Endothelial cell of umbilical vein (primary cell): Measurements from ENCODE around the gene FLG2. TPM values are rescaled to one million over a fixed set of nuclear protein-coding genes. Genes with fewer than 3 reads are reported as not detected.

Experiments used
- BruUV-seq: library from RNA; stranded (reverse); fragments of 400-500 nt; replicated peaks from 2 replicates; lab custom pipeline; 2021; lab: Mats Ljungman, UMichigan
- CTCF ChIA-PET: fragments of 300-600, 350-600 bp; sonication (Branson Sonifier 250); formaldehyde crosslinking; loops from one replicate; lab custom pipeline; 2021; ENCODE audit warnings: antibody characterized with exemption, inconsistent platforms; lab: Charles Lee
- POLR2A ChIA-PET: fragments of 300-600, 350-600 bp; sonication (Branson Sonifier 250); formaldehyde crosslinking; loops from one replicate; lab custom pipeline; 2021; ENCODE audit warnings: antibody characterized with exemption, inconsistent platforms; lab: Charles Lee
- DNase-seq: peaks from one replicate; pipeline ENCODE4 v3.0.0-alpha.2; 2011; ENCODE audit warnings: low read depth, low spot score
- FAIRE-seq: peaks from 2 replicates; lab custom pipeline; 2011; peaks lifted over from hg19 to GRCh38; lab: Jason Lieb, UNC
- H2AFZ ChIP-seq: 2 replicates; pipeline ENCODE4 v1.6.0; 2012; ENCODE audit warnings: low read depth, low read length, control low read depth, inconsistent platforms
- H3K27ac ChIP-seq: 2 replicates; pipeline ENCODE4 v1.5.1; 2011; ENCODE audit warnings: low read depth, mild to moderate bottlenecking, control low read depth, low read length, moderate library complexity; ENCODE audit not compliant: insufficient read depth
- H3K27me3 ChIP-seq, 2 experiments: 2 replicates each; pipeline versions ENCODE4 v1.6.0 to v1.6.1; 2011; ENCODE audit warnings: low read length in 2 of 2, mixed read lengths in 1 of 2; ENCODE audit not compliant: control insufficient read depth in 2 of 2, insufficient read depth in 2 of 2
- H3K36me3 ChIP-seq, 2 experiments: 2 replicates in 1 of 2; 3 replicates in 1 of 2; pipeline ENCODE4 v1.5.1; 2011; ENCODE audit warnings: low read length in 2 of 2, mild to moderate bottlenecking in 1 of 2, moderate library complexity in 1 of 2; ENCODE audit not compliant: control insufficient read depth in 2 of 2, insufficient read depth in 2 of 2; ENCODE audit errors: extremely low read depth in 1 of 2
- H3K4me1 ChIP-seq: 3 replicates; pipeline ENCODE4 v1.5.1; 2011; ENCODE audit warnings: mild to moderate bottlenecking, low read length; ENCODE audit not compliant: control insufficient read depth, insufficient read depth; ENCODE audit errors: extremely low read depth
- H3K4me2 ChIP-seq: 2 replicates; pipeline ENCODE4 v1.6.1; 2011; ENCODE audit warnings: low read length, control low read depth, mixed read lengths; ENCODE audit not compliant: insufficient read depth
- H3K4me3 ChIP-seq, 3 experiments: fragments of 200-600 bp in 1 of 3; sonication (generic), shearing (Covaris generic) in 1 of 3; replicated peaks in 1 of 3; 2 replicates each; pipeline ENCODE4 v1.5.1; 2011 to 2016; ENCODE audit warnings: control low read depth in 3 of 3, low read length in 3 of 3, mild to moderate bottlenecking in 2 of 3, inconsistent platforms in 1 of 3, low read depth in 1 of 3, moderate library complexity in 1 of 3; ENCODE audit not compliant: insufficient read depth in 1 of 3
- H3K79me2 ChIP-seq: 2 replicates; pipeline ENCODE4 v1.6.0; 2012; ENCODE audit warnings: low read length, inconsistent platforms; ENCODE audit not compliant: control insufficient read depth, insufficient read depth
- H3K9ac ChIP-seq: replicated peaks from 2 replicates; pipeline ENCODE3; 2011; ENCODE audit warnings: low read length, control low read depth; ENCODE audit not compliant: insufficient read depth; ENCODE audit errors: extremely low read depth
- H3K9me1 ChIP-seq: replicated peaks from 3 replicates; pipeline ENCODE4 v1.6.0; 2011; ENCODE audit warnings: mild to moderate bottlenecking, low read length; ENCODE audit not compliant: control insufficient read depth, insufficient read depth; ENCODE audit errors: extremely low read depth
- H3K9me3 ChIP-seq: replicated peaks from 2 replicates; pipeline ENCODE4 v1.5.1; 2012; ENCODE audit warnings: low read length, inconsistent platforms; ENCODE audit not compliant: control insufficient read depth, insufficient read depth
- H4K20me1 ChIP-seq: replicated peaks from 2 replicates; pipeline ENCODE3; 2011; ENCODE audit warnings: mild to moderate bottlenecking, low read length; ENCODE audit not compliant: control insufficient read depth, insufficient read depth; ENCODE audit errors: extremely low read depth
- CTCF ChIP-seq, 2 donors: IDR thresholded peaks; 1 replicate in 1 of 2; 2 replicates in 1 of 2; pipeline ENCODE4 v1.5.1; 2011; ENCODE audit warnings: low read length in 2 of 2, mild to moderate bottlenecking in 2 of 2, moderate library complexity in 2 of 2, control low read depth in 1 of 2, inconsistent platforms in 1 of 2, low read depth in 1 of 2; ENCODE audit not compliant: insufficient read depth in 1 of 2; ENCODE audit errors: extremely low read depth in 1 of 2
- EZH2 ChIP-seq: IDR thresholded peaks from 2 replicates; pipeline ENCODE4 v1.6.1; 2012; ENCODE audit warnings: borderline replicate concordance, low read depth, mild to moderate bottlenecking, moderate library complexity, low read length, inconsistent platforms; ENCODE audit not compliant: severe bottlenecking
- FOS ChIP-seq: IDR thresholded peaks from 2 replicates; pipeline ENCODE4 v1.6.1; 2011; ENCODE audit warnings: mild to moderate bottlenecking, low read length, moderate library complexity, borderline replicate concordance; ENCODE audit not compliant: insufficient read depth
- GATA2 ChIP-seq: IDR thresholded peaks from 2 replicates; pipeline ENCODE4 v1.7.0; 2011; ENCODE audit warnings: low read depth, mild to moderate bottlenecking, moderate library complexity, mixed read lengths, low read length; ENCODE audit not compliant: insufficient read length, insufficient read depth
- JUN ChIP-seq: IDR thresholded peaks from 2 replicates; pipeline ENCODE4 v1.6.1; 2011; ENCODE audit warnings: borderline replicate concordance, low read depth; ENCODE audit not compliant: insufficient read length, insufficient read depth
- MAX ChIP-seq: IDR thresholded peaks from 2 replicates; pipeline ENCODE4 v1.6.1; 2011; ENCODE audit not compliant: insufficient read depth, insufficient read length
- MYC ChIP-seq: IDR thresholded peaks from one replicate; pipeline ENCODE4 v1.6.1; 2011; ENCODE audit warnings: mild to moderate bottlenecking, low read depth, low read length
- POLR2A ChIP-seq: IDR thresholded peaks from 2 replicates; pipeline ENCODE4 v1.6.1; 2012; ENCODE audit warnings: low read depth, mild to moderate bottlenecking, control low read depth, low read length
- POLR2AphosphoS5 ChIP-seq: IDR thresholded peaks from 2 replicates; pipeline ENCODE4 v1.6.1; 2012; ENCODE audit warnings: low read depth, mild to moderate bottlenecking, control low read depth, low read length, moderate library complexity; ENCODE audit not compliant: insufficient read depth
- dilution Hi-C: fragments of 300-500 bp; cut with MboI; formaldehyde crosslinking; loops from one replicate; pipeline ENCODE4 v1.15.0; 2019; ENCODE audit warnings: low sequenced_read_pairs; ENCODE audit not compliant: extremely low pct_ligation_motif_present
- intact Hi-C: fragments of 100-400 bp; cut with micrococcal nuclease; formaldehyde crosslinking; loops from one replicate; pipeline ENCODE4 v1.10.0; 2022
- polyA plus RNA-seq, 4 experiments: library from polyadenylated mRNA; depleted of rRNA in 3 of 4; stranded (reverse) in 3 of 4; unstranded in 1 of 4; fragments of >200 nt; gene quantifications; 2 replicates each; pipeline versions ENCODE4 v1.2.1 to v1.2.3, GENCODE V29; 2011 to 2012; ENCODE audit warnings: missing spikeins in 1 of 4
- total RNA-seq: library from RNA; stranded (reverse); gene quantifications from 2 replicates; pipeline ENCODE4 v1.2.3, GENCODE V29; 2021

FLG2 gene
- total and polyA plus RNA-seq, 2 donors (not counting 3 experiments of a cell fraction or from before 2014, with no cell fraction given), result not detected

DNA sequence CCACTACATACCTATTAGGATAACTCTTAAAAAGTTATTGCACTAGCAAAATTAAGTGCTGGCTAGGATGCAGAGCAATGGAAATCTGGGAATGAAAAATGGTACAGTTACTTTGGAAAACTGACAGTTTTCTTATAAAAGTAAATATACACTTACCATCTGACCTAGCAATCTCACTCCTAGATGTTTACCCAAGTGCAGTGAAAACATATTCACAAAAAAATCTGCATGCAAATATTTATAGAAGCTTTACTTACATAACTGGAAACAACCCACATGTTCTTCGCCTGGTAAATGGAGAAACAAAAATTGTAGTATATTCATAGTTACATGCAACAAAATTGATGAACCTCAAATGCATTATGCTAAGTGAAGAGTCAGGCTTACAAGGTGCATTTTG lies 12.9 kb upstream of the FLG2 start:
- no TSS peak for BruUV-seq
- Histone ChIP-seq H4K20me1 (no peaks in the 10 kb centered on the region), H3K79me2 (no peaks in the 10 kb centered on the region), H3K4me2 (no peak overlapping the region), H3K4me1 (no peaks in the 10 kb centered on the region), H3K4me3 (no peak overlapping the region), H3K9me3 (no peaks in the 10 kb centered on the region), H3K27ac (no peak overlapping the region), H3K9me1 (no peaks in the 10 kb centered on the region), H3K27me3 (no peaks in the 10 kb centered on the region), H3K9ac (no peak overlapping the region), H3K36me3 (no peaks in the 10 kb centered on the region), H2AFZ (no peak overlapping the region)
- intact Hi-C loops, result no loop called here
- dilution Hi-C loops, result no loop called here
- no peak for TF ChIP-seq MYC
- TF ChIP-seq CTCF (IDR thresholded peaks at IDR 0.05; ENCODE audit: extremely low read depth in 1 of 2, insufficient read depth in 1 of 2, low read depth in 1 of 2, low read length in 2 of 2), result no peak
- TF ChIP-seq FOS, result no peak
- TF ChIP-seq POLR2A, result no peak
- TF ChIP-seq MAX, result no peak
- no peak for TF ChIP-seq EZH2
- no peak for TF ChIP-seq GATA2
- TF ChIP-seq JUN, result no peak
- TF ChIP-seq POLR2AphosphoS5, result no peak
- DNase-seq, result no peak
- ChIA-PET POLR2A (no interaction called here), CTCF (no interaction called here)
- FAIRE-seq, result no peak
